ENCODE results near the gene LRRC17.
"Not testable (repeated sequence)": the region's sequence is repeated elsewhere in the genome, so short reads cannot be mapped to it uniquely, and the experiment has no call there.

LRRC17 gene

DNA sequence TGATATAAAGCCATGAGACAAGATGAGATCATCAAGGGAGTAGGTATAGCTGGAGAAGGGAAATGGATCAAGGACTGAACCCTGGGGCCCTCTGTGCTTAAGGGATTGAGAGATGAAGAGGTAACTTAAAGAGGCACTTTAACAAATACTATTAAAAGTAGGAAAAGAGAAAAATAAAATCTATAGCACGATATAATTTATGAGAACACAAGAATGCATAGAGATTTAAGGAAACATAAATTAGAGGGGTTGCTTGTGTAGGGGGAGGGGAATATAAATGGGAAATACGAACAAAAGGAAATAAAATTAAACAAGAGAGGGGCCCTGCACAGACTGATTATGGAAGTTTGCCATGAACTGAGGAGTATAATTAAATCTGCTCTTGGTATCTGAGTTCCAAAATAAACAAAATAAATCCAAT, 15.6 kb upstream of the LRRC17 start:
- DNase-seq (ENCODE audit: low read depth) = no peak

DNA sequence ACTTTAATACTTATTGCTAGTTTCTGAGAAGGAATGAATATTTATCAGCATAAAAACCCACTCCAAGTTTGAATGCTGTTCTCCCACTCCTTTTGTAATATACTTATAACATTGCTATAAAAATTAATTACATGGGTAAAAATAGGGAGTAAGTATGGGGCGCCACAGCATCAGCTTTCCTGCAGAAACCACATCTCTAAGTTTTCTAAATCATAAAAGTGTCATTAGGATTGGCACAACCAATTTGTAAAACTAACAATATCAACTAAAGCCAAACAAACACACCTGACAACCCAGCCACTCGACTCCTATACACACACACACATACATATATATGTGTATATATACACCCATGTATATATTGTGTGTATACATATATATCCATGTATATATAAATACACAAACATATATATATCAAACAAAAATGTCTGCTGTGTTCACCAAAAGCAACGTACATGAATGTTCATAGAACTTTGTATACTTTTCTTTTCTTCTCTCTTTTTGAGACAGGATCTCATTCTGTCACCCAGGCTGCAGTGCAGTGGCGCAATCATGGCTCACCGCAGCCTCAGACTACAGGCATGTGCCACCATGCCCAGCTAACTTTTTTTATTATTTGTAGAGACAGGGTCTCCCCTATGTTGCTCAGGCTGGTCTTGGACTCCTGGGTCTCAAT, 14.8 kb upstream of the LRRC17 start:
- no peak for DNase-seq (ENCODE audit: low read depth)

DNA sequence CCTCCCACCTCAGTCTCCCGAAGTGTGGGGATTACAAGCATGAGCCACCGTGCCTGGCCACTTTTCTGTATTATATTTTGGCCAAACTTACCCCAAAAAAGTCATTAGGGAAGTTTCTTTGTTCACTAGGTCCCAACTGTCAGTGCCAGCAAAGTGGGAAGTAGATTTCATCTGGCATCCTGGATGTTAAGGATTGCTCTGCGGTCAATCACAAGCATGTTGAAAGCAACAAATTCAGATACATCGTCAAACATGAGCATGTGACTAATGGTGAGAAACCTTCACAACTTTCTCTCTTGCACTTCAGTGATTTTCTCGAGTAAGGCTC, 14.3 kb upstream of the LRRC17 start:
- no peak for DNase-seq (ENCODE audit: low read depth)

DNA sequence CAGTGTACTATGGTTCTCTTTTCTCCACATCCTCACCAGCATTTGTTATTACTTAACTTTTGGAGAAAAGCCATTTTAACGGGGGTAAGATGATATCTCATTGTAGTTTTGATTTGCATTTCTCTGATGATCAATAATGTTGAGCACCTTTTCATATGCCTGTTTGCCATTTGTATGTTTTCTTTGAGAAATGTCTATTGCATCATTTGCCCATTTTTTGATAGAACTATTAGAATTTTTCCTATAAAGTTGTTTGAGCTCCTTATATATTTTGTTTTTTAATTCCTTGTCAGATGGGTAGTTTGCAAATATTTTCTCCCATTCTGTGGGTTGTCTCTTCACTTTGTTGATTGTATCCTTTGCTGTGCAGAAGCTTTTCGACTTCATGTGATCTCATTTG, 10.7 kb upstream of the LRRC17 start:
- not testable (repeated sequence) for DNase-seq (ENCODE audit: low read depth)

DNA sequence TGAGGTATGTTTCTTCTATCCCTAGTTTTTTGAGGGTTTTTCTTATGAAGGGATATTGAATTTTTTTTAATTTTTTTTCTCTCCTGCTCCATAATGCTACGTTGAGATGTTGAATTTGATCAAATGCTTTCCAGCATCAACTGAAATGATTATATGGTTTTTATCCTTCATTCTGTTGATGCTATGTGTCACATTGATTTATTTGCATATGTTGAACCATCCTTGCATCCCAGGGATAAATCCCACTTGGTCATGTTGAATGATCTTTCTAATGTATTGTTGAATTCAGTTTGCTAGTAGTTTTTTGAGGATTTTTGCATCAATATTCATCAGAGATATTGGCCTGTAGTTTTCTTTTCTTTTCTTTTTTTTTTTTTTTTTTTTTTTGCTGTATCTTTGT, 9.2 kb upstream of the LRRC17 start:
- DNase-seq (ENCODE audit: low read depth) = not testable (repeated sequence)

DNA sequence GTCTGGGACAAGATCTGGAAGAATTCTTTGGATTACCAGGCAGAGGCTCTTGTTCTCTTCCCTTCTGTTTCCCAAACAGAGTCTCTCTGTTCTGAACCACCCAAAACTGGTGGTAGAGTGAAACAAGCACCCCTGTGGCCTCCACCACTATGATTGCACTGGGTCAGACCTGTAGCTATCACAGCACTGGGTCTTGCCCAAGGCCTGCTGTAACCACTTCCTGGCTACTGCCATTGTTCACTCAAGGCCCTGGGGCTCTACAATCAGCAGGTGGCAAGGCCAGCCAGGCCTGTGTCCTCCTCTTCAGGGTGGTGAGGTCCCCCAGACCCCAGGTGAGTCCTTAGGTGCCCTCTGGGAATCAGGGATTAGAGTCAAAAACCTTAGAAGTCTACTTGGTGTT, 4.1 kb upstream of the LRRC17 start:
- DNase-seq (ENCODE audit: low read depth) = no peak

DNA sequence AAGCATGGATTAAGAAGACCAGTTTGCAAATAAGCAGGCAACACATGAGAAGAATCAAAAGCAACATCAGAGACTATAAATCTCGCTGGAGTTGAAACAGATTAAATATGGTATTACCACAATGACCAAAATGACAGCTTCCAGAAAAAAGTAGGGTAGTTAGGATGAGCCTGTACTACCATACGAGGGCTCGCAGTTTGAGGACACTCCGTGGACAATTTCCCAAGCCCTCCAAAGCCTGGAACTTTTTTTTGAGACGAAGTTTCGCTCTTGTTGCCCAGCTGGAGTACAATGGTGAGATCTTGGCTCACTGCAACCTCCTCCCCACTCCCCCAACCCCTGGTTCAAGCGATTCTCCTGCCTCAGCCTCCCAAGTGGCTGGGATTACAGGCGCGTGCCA, 1.0 kb downstream of the LRRC17 start:
- no peak for DNase-seq (ENCODE audit: low read depth)

DNA sequence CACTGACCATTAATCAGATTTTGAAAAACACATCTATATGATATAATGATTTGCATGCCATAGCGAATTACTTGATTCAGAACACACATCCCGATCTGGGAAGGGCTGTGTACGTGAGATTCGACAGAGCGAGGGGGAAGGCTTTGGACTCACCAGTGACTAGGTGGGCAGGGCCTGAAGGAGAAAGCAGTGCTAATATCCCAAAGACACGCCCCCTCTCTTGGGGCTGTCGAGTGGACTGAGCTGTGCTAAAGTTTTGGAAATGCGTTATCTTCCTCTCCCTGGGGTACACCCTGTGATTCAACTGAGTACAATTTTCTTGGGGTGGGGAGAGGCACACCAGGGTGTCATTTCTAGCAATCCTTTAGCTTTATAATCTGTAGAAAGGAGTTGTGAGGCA, 1.8 kb downstream of the LRRC17 start:
- peak; percentile 90 for DNase-seq (ENCODE audit: low read depth)

DNA sequence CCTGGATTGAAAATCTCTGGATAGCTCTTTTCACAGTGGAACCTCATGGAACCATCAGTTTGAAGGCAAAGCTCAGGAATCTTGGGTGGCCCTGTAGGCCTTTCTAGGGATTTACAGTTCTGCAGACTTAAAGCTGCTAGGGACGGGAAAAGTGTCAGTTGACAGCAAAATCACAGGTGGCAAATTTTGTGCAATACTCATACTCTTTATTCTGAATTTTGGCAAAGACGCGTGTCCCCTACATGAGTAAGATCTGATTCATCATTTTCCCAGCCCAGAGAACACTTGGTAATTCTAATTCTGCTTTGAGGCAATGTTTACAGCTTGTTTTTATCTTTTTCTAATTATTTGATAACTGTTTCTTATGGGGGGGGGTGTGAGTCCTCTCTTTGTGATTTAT, 3.6 kb downstream of the LRRC17 start:
- peak; percentile 78 for DNase-seq (ENCODE audit: low read depth)

DNA sequence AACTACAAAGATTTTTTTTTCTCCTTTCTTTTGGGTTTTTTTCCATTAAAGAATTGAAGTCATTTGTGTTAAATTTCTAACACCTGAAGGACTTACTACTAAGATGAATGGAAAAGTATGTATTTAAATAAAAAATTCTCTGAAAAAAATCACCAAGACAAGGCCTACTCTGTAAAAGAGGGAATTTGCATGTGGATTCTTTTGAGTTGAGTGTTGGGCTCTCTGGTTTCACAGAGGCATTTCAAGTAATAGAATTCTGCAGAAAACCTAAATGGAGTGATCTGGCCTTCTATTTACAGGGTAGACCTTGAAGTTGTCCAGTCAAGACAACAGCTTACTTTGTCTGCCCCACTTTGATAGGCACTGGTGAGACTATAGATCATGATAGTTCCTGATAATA, 4.1 kb downstream of the LRRC17 start:
- DNase-seq (ENCODE audit: low read depth) = peak; percentile 74

DNA sequence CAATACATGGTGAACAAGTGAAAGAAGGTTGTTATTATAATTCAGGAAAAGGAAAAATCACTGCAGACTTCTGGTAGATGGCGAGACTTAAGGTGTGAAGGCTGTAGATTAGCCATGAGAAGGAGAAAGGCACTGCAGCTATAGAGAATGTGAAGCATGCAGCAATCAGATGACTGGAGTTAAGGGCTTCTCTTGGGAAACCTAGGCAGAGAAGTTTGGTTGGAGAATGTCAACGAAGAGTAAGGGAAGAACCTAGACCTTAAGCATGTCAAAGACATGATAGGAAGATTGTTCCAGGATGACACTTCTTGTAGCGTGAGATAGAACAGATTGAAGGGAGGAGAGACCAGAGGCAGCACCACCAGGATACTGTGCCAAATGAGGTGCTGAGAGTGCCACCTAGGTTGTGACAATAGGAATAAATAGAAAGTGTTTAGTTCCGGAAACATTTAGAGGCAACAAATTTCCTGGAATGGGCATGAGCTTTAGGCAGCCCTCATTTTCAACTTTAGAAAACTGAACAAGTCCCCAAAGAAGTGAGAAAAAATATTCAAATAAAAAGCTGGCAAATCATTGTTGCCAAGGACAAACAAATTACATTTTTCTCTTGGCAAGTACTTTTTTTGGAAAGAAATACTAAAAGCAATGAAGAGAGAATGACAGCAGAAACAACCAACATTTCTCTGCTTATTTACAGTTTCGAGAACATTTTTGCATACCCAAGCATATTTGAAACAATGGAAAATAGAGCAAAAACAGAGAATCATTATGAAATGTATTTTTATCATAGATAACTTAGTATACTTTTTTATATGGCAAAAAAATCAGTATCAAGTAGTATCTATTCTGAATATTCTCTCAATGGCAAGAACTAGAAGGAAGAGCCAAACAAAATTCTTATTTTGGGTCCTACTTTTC, 4.9 kb downstream of the LRRC17 start:
- no peak for DNase-seq (ENCODE audit: low read depth)

DNA sequence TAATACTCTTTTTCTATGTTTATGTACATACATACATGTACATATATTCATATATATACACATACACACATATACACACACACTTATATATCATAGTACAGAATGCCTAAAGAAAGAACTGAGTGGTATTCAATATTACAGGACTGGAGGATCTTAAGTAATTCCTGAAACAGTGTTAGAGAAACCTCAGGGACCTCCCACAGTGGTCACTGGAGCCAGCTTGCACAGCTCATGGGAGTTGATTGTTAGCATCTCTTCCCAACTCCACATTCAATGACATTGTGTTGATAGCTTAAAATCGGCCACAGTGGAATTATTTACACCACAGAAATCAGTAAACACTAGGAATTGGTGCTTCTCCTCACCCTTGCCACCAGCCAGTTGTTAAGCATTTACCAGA, 6.0 kb downstream of the LRRC17 start:
- DNase-seq (ENCODE audit: low read depth) = no peak

DNA sequence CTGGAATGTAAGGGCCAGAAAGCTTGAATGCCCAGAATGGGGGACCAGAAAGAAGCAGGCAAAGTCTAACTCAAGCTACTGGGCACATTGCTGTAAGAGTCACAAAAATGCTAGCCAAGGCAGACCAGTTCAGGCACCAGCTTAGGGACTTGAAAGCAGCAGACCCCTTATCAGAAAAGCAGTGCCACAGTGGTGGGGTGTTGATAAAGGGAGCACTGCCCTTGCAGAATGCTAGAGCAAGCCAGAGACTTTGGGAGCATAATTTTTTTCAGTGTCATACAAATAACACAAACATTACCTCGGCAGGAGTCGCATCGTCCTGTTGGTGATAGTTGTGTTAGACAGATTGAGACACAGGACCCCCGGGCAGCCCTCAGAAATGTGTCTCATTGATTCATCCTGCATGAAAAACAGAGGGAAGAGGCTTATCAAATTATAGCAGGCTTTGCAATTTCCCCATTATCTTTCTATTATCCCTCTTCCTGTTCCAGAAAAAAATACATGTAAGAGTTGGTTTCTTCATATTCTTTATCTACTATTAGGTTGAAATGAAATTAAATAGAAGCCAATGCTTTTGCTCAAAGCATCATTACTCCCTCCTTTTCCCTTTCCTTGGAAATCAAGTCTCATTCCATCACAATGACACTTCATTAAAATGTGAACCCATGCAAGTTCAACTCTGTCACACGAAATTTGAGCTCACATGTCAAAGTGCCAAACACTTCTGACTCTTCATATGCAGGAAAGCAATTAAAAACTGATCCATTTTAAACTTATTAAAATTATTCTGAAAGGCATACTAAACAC, 13.4 kb downstream of the LRRC17 start:
- no peak for DNase-seq (ENCODE audit: low read depth)

DNA sequence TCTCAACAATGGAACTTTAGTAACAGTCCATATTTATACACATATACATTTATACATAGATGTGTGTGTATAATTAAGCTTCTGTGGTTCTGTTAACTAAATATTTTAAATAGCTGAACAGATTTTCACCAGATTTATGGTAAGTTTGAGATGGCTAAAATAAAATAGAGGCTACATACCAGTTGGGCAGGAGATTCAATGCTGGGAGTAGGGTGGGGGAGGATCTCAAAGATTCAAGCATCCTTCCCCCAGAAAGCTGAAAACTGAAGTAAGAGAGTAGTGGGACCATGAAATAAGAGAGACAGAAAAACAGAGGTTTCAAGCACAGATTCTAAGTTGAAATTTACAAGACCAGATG, 14.0 kb downstream of the LRRC17 start:
- no peak for DNase-seq (ENCODE audit: low read depth)

DNA sequence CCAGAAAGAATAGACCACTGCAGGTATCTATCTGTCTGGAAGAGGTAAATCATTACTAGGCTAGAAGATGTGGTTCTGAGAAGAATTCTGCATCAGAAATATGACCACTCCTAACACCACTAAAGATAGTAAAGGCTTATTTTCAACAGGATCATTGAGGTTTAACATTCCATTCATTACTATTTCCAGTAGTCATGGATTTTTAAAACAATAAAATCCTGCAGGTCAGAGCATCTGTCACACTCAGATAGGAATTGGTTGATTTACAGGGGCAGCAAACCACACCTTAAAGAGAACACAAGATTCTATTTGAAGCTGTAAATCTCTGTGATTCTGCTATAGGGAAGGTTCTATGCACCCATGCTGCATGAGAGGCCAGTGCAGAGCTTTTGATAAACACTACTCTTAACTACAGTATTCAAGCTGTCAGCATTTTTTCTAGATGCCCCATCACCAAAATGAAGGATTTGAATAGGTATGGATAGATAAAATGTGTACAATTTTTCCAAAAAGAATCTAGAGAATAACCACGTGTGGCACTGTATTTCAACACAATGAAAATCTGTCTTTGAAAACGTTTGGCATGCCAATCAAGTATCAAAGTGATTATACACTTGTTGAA, 14.6 kb downstream of the LRRC17 start:
- peak; percentile 55 for DNase-seq (ENCODE audit: low read depth)

DNA sequence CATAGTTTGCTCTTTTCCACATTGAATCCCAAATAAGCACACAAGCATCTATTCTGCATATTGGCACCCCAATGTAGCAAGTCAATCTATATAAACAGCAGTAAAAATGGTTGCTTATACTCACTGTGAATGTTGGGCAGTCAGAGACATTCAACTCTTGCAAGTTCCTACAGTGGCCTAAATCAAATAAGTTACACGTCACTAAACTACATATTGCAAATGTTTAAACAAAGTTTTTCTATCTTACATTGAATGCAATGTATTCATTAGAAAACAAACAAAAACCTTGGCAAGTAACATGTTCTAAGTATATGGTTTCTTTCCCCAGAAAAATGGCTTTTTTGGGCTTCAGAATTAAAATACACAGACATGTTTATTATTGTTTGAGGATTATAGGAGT, 19.0 kb downstream of the LRRC17 start:
- DNase-seq (ENCODE audit: low read depth) = no peak

DNA sequence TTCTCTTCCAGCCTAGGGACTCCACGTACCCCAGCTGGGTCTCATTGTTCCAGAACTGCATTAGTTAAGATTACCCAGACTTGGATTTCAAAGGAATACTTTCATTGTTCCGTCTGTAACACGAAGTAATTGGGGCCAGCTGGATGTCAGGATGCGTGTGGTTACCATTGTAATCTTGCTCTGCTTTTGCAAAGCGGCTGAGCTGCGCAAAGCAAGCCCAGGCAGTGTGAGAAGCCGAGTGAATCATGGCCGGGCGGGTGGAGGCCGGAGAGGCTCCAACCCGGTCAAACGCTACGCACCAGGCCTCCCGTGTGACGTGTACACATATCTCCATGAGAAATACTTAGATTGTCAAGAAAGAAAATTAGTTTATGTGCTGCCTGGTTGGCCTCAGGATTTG, 21.0 kb downstream of the LRRC17 start:
- peak; percentile 99 for DNase-seq (ENCODE audit: low read depth)

DNA sequence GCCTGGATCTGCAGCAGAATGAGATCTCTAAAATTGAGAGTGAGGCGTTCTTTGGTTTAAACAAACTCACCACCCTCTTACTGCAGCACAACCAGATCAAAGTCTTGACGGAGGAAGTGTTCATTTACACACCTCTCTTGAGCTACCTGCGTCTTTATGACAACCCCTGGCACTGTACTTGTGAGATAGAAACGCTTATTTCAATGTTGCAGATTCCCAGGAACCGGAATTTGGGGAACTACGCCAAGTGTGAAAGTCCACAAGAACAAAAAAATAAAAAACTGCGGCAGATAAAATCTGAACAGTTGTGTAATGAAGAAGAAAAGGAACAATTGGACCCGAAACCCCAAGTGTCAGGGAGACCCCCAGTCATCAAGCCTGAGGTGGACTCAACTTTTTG, 21.4 kb downstream of the LRRC17 start:
- no peak for DNase-seq (ENCODE audit: low read depth)

DNA sequence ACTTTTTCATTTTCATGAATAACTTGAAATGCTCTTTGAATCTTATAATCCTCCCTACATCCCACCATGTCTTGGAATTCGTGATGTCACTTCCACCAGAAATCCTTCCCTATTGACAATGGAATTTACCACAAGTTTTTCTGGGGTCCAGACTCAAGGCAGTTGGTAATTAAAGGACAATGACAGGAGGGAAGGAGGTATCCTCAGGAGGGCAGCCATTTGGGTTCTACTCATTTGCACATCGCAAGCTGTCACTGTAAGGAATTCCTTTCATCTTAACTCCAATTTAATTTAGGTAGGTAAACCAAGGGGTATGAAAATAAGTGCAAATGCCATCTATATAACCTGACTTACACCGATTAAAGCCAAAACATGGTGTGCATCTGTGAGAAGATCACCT, 21.9 kb downstream of the LRRC17 start:
- no peak for DNase-seq (ENCODE audit: low read depth)

DNA sequence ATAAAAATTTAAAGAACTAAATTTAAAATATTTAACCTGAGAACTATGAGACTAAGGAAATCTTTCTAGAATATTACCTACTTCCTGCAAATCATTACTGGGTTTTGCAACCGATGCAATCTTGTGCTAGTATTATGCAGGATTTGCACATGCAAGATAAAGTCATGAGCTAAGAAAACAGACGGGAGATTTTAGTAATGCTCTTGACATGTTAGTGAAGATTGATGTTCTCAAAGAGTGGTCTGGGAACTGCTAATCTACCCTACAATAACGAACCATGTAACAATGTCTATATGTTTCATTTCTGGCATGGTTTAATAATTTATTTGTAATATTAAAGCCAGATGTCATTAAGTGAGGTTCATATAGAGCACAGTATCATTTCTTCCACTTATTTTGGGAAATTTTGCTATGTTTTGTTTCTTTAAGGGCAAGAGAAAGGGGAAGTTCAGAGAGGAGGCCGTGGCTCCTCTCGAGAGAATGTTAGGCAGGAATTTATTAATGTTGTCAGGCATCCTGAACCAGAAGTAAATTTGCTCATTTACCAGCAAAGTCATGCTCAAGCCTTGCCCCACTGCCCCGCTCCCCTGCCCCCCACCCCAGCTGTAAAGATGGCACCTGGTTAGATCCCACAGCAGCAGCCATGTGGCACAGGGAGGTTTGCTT, 22.8 kb downstream of the LRRC17 start:
- DNase-seq (ENCODE audit: low read depth) = peak; percentile 75

DNA sequence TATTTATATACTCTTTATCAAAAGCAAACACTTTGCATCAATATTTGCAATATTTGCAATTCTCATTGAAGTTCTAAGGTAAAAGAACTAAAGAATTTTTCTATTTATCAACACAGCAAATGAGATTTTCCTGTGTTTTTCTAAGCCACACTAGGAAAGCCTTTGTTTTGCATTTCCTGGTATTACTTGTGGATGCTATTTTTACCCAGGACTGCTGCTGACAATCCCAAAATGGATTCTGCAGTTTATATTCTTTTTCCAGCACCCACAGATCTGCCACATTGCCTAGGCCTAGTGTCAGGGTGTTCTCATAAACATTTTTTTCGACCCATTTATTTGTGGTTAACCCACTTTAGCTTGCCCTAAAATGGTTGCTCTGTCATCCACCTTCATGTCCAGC, 25.9 kb downstream of the LRRC17 start:
- DNase-seq (ENCODE audit: low read depth) = no peak
